ENCODE results near the gene OR4F17.
"Not testable (repeated sequence)": the region's sequence is repeated elsewhere in the genome, so short reads cannot be mapped to it uniquely, and the experiment has no call there.

OR4F17 gene

GRCh38 chr19:106804-107203 lies at the start of gene OR4F17:
Gene OR4F17 (plus strand): TSS chr19:107104. CDS start chr19:110679, 3,575 bp downstream.
- DNase-seq = not testable (repeated sequence)

GRCh38 chr19:70793-71192 lies 36.1 kb upstream of the OR4F17 start:
- DNase-seq = not testable (repeated sequence)

- not testable (repeated sequence) for DNase-seq
Measured at GRCh38 chr19:82864-83263, 24.0 kb upstream of the OR4F17 start.

GRCh38 chr19:83626-84025 lies 23.3 kb upstream of the OR4F17 start:
- not testable (repeated sequence) for DNase-seq

GRCh38 chr19:90678-91077 lies 16.2 kb upstream of the OR4F17 start:
- not testable (repeated sequence) for DNase-seq

GRCh38 chr19:94794-95193 lies 12.1 kb upstream of the OR4F17 start:
- DNase-seq = not testable (repeated sequence)

GRCh38 chr19:97647-98046 lies 9.3 kb upstream of the OR4F17 start:
- not testable (repeated sequence) for DNase-seq

GRCh38 chr19:120443-121140 lies 13.7 kb downstream of the OR4F17 start:
- DNase-seq = not testable (repeated sequence)

All from NCI-H2081 (cell line).